ENCODE results near the gene EGLN3. TPM values are rescaled to one million over a fixed set of nuclear protein-coding genes. Genes with fewer than 3 reads are reported as not detected.

Gene EGLN3
- total RNA-seq, 1 donor from 2014 or later: 0.38 TPM

- TF ChIP-seq, protein P1, sequence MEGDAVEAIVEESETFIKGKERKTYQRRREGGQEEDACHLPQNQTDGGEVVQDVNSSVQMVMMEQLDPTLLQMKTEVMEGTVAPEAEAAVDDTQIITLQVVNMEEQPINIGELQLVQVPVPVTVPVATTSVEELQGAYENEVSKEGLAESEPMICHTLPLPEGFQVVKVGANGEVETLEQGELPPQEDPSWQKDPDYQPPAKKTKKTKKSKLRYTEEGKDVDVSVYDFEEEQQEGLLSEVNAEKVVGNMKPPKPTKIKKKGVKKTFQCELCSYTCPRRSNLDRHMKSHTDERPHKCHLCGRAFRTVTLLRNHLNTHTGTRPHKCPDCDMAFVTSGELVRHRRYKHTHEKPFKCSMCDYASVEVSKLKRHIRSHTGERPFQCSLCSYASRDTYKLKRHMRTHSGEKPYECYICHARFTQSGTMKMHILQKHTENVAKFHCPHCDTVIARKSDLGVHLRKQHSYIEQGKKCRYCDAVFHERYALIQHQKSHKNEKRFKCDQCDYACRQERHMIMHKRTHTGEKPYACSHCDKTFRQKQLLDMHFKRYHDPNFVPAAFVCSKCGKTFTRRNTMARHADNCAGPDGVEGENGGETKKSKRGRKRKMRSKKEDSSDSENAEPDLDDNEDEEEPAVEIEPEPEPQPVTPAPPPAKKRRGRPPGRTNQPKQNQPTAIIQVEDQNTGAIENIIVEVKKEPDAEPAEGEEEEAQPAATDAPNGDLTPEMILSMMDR (IDR thresholded peaks at IDR 0.05): no peak
- Mint-ChIP-seq H3K4me1 (ENCODE audit: unreplicated experiment) (no peaks in the 10 kb centered on the region), H3K4me3 (ENCODE audit: unreplicated experiment) (no peak overlapping the region)
These were observed 7.6 kb downstream of the EGLN3 start for GRCh38 chr14:33943096-33943883.

DNA sequence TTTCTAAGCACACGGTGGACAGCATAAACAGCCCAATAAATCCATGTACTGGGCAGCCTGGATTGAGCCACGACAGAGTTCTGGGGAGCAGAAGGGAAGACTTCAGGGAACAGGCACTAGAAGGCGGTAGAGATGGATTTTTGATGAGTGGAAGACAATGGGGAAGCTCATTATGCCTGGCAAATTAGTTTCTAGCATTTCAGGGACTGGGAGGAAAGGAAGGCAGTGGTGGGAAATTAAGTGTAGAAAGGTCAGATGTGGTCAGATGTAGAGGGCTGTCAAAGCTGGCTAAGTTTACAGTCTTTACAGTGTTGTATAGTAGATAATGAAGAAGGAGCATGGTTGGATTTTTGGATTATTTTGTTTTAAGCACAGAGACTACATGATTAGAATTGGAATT is 9.2 kb downstream of the EGLN3 start:
- no peak for DNase-seq (ENCODE audit: extremely low spot score, unreplicated experiment)
- H3K36me3 Mint-ChIP-seq (ENCODE audit: unreplicated experiment): no peaks in the 10 kb centered on the region
- H3K27ac Mint-ChIP-seq (ENCODE audit: unreplicated experiment): no peak overlapping the region
- H3K4me3 Mint-ChIP-seq (ENCODE audit: unreplicated experiment): no peak overlapping the region
- H3K9me3 Mint-ChIP-seq (ENCODE audit: unreplicated experiment): no peaks in the 10 kb centered on the region
- H3K27me3 Mint-ChIP-seq (ENCODE audit: unreplicated experiment): peaks cover 11% of the 10 kb centered on the region
- H3K4me1 Mint-ChIP-seq (ENCODE audit: unreplicated experiment): no peaks in the 10 kb centered on the region
- TF ChIP-seq, protein P1 (IDR thresholded peaks at IDR 0.05): no peak

More at GRCh38 chr14:33943096-33943883, 7.6 kb downstream of the EGLN3 start:
- peaks cover 23% of the 10 kb centered on the region for H3K27me3 Mint-ChIP-seq (ENCODE audit: unreplicated experiment)
- H3K27ac Mint-ChIP-seq (ENCODE audit: unreplicated experiment): no peak overlapping the region
- no peaks in the 10 kb centered on the region for H3K36me3 Mint-ChIP-seq (ENCODE audit: unreplicated experiment)
- no peaks in the 10 kb centered on the region for H3K9me3 Mint-ChIP-seq (ENCODE audit: unreplicated experiment)
- DNase-seq (ENCODE audit: extremely low spot score, unreplicated experiment): no peak

DNA sequence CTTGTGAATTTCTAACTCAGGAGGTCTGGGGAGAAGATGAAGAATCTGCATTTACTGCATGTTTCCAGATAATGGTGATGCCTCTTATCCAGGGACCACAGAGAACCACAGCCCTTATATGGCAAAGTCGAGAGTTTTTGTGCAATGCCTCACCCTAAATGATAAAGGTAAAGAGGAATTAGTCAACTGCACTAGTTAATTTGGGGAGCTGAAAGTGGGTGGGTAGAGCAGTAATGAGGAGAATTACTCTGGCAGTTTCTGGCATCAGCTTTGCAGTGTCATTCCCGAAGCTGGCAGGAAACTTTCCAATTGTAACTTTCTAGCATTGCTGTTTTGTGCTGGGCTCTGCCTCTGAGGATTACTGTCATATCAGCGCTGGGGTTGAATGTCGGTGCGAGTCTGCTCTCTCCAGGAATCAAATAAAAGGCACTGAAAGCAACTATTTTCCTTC is 10.3 kb downstream of the EGLN3 start:
- Mint-ChIP-seq H3K4me3 (ENCODE audit: unreplicated experiment) (no peak overlapping the region), H3K9me3 (ENCODE audit: unreplicated experiment) (no peaks in the 10 kb centered on the region), H3K4me1 (ENCODE audit: unreplicated experiment) (no peaks in the 10 kb centered on the region), H3K27ac (ENCODE audit: unreplicated experiment) (no peak overlapping the region), H3K27me3 (ENCODE audit: unreplicated experiment) (peaks cover 8% of the 10 kb centered on the region), H3K36me3 (ENCODE audit: unreplicated experiment) (no peaks in the 10 kb centered on the region)
- no peak for DNase-seq (ENCODE audit: extremely low spot score, unreplicated experiment)
- TF ChIP-seq, protein P1 (IDR thresholded peaks at IDR 0.05): no peak

GRCh38 chr14:33938131-33938949 is 12.5 kb downstream of the EGLN3 start:
- no peaks in the 10 kb centered on the region for H3K36me3 Mint-ChIP-seq (ENCODE audit: unreplicated experiment)
- no peaks in the 10 kb centered on the region for H3K4me1 Mint-ChIP-seq (ENCODE audit: unreplicated experiment)
- DNase-seq (ENCODE audit: extremely low spot score, unreplicated experiment): no peak
- peaks cover 3% of the 10 kb centered on the region for H3K27me3 Mint-ChIP-seq (ENCODE audit: unreplicated experiment)
- H3K4me3 Mint-ChIP-seq (ENCODE audit: unreplicated experiment): no peak overlapping the region
- H3K27ac Mint-ChIP-seq (ENCODE audit: unreplicated experiment): no peak overlapping the region
- TF ChIP-seq, protein P1 (IDR thresholded peaks at IDR 0.05): no peak
- H3K9me3 Mint-ChIP-seq (ENCODE audit: unreplicated experiment): no peaks in the 10 kb centered on the region

- no peaks in the 10 kb centered on the region for H3K4me1 Mint-ChIP-seq (ENCODE audit: unreplicated experiment)
These were observed 14.5 kb downstream of the EGLN3 start for GRCh38 chr14:33936391-33936790.

More at GRCh38 chr14:33936391-33936790, 14.5 kb downstream of the EGLN3 start:
- TF ChIP-seq, protein P1 (IDR thresholded peaks at IDR 0.05): no peak
- Mint-ChIP-seq H3K4me3 (ENCODE audit: unreplicated experiment) (no peak overlapping the region), H3K36me3 (ENCODE audit: unreplicated experiment) (no peaks in the 10 kb centered on the region), H3K27me3 (ENCODE audit: unreplicated experiment) (peaks cover 7% of the 10 kb centered on the region), H3K27ac (ENCODE audit: unreplicated experiment) (no peak overlapping the region), H3K9me3 (ENCODE audit: unreplicated experiment) (no peaks in the 10 kb centered on the region)
- no peak for DNase-seq (ENCODE audit: extremely low spot score, unreplicated experiment)

Measured in osteocyte (in vitro differentiated cells).